Fibroblast of peridontal ligament (primary cell): ENCODE results near the gene CHI3L2.

Experiments
- DNase-seq: peaks from one replicate; pipeline ENCODE4 v3.0.0-alpha.2; 2010; ENCODE audit errors: extremely low read depth

Gene CHI3L2

GRCh38 chr1:111227434-111227833, at the start of gene CHI3L2:
TSS of gene CHI3L2 (plus strand) at chr1:111227713. CDS start at chr1:111227730, 17 bp downstream.
- peak; percentile 65 for DNase-seq

GRCh38 chr1:111179968-111180533, 47.5 kb upstream of the CHI3L2 start:
- no peak for DNase-seq

DNA sequence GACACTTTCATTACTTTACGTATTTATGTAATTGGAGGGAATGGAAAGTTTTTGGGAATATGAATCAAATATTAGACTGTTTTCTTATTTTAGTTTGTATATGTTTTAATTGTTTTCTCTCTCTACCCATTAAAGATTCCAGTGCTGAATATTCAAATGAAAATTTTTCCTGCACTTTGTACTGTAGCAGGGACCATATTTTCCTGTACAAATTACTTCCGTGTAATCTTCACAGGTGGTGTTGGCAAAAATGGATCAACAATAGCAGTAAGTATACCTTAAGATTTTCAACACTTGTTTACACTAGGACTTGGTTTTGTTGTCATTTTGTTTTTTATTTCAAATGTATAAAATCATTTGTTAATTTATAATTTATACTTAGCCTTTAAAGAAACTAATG, 45.5 kb upstream of the CHI3L2 start:
- DNase-seq, result no peak

GRCh38 chr1:111183308-111184069, 44.0 kb upstream of the CHI3L2 start:
- DNase-seq, result no peak

DNA sequence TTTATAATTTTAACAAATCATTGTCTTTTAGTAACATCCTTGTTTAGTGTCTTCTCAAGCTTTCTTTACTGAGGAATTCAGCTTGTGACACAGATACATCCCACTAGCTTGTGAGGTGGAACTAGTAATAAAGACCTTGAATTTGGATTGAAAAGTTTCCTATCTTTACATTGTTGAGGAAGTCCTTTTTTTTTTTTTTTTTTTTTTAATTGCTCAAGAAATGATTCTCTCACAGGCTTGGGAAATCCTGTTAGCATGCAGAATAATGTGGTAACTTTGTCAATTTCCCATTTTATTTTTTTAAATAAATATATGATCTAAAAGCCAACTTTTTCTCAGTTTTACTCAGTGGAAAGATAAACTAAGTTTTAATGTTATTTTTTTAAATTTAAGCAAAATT, 42.9 kb upstream of the CHI3L2 start:
- DNase-seq, result no peak

DNA sequence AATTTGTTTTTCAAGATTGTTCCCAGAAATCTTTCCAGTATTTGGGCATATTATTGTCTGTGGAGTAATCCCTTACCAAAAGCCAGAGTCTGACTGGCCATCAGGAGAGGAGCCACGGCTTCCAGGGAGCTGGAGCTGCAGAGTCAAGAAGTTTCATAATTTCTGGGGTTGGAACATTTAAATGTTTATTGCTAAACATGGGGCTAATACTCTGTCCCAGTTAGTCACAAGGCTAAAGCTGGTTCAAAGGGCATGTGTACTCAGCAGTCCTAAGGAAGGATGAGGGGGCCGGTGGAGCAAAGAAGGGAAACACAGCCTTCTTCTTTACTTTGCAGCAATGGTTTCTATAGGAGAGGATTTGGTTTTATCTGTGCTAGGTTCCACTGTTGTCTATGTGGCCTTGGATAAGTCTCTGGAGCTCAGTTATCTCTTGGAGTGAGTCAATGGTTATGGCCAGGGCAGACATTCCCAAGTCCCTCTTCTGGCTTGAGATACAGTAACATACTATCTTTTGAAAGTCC, 36.5 kb upstream of the CHI3L2 start:
- peak; percentile 65 for DNase-seq

DNA sequence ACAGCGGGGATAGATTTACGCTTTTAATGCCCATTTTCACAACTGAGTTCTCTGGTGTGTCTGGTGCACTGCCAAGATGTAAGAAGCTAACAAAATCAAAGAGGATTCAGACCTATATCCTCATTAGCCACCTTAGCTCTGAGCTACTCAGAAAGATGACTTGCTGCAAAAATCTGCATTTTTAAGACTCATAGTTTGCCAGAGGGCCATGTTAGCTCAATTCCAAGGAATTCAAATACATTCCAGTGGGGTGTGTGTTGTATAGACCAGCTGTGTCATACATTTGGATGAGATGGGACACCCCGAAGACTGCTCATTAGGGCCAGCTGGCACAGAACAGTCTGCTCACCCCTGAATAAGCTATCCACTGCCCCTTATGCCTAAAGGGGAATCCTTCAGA, 36.0 kb upstream of the CHI3L2 start:
- DNase-seq, result peak; percentile 81

DNA sequence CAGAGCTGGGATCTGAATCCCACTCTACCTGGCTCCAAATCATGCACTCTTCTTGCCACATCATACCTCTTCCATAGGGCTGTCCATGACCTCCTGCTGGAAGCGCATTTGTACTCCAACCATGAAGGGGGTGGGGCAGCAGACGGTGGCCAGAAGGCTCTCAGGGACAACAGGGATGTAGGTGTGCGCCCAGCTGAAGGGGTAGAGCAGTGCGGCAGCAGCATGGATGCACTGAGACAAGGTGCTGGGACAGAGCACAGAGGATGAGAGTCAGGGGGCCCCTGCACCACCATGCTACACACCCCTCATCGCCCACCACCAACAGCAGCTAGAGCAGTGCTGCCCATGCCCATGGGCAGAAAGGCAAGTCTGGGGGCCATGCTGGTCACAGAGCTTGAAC, 35.4 kb upstream of the CHI3L2 start:
- DNase-seq, result no peak

DNA sequence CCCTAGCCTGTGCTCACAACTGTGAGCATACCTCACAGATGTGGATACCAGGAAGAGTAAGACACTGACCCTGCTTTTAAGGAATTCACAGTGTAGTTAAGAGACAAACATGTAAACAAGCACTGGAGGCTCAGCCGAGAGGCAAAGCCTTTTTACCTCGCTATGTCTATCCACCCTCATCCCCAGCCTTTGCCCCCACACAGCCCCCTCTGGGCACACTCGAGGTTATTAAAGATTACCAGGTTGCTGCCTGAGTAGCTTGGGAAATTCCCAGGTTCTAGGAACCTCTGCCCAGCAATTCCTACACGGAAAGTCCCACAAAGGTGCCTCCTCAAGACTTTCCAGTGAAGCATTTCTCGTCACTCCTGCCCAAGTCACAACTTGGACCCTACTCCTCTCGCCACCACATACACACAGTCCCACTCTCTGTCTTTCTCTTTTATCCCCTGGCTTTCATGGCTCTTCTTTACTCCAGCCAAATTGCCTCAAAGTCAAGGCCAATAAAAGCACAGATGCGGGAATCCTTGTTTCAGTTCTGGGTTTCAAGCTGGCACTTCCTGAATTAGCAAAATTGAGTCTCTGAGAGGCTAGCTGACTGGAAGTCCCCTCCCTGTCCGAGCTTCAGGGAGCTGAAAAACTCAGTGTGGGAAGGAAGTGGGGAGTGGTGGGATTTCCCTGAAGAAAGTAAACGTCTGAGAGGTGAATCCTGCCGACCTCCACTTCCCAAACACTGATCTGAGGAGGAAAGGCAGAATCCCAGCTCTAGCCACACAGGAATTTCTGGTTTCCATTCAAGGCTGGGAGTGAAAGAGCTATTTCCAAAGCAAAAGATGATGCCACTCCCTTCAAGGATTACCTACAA, 34.6 kb upstream of the CHI3L2 start:
- DNase-seq, result peak; percentile 26

DNA sequence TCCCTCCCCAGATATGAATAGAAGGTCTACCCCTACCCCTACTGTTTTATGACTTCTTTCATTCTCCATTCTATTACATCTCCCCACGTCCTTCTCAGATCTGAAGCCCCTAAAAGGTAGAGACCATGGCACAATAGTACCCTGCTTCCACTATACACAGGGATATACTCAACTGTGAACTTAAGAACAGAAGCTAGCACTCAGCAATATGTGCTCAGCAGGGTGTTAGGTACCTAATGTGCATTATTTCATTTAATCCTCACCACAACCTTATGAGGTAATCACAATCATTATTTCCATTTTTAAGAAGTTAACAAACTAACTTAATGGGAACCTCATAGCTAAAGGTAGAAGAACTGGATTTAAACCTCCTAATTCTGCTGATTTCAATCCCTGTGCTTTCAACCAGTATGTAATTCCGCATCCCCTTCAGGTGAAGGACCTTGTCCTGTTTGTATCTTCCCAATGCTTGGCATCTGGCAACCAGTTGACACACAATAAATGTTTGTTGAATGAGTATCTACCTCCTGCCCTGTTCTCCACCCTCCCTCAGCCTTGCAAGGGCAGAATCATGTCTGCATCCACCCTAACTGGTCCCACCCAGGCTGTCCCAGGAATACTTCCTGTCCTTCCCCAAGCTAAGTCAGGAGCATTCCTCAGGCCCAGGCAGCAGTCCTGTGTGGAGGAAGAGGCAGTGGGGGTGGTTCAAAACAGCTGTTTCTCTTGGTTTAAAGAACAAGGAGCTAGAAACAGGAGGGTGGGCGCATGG, 33.6 kb upstream of the CHI3L2 start:
- no peak for DNase-seq

DNA sequence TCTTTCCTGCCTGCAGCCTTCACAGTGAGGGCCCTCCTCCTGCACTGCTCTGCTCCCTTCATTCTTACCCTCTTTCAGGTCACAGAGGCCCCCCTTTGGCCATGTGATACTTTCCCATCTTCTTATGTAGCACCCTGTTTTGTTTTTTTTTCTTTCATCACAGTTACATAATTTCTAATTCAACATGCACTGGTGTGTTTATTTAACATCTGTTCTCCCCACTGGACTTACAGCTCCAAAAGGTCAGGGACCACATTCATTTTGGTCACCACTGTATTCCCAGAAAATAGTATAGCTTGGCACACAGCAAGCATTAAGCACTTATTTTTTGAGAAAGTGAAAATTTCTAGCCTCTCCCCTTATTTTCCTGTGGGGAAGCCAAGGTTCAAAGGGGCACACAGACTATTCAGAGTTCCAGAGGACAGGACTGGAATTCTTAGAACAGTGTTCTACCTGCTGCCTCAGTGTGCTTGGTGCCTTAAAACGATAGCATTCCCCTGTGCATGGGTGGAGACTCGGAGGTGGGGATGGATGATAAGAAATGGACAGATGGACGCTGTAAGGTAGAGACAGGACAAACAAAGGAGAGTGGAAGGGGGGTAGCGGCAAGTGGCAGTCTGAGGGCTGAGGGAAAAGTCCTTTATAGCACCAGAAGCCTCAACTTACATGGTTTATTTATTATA, 32.4 kb upstream of the CHI3L2 start:
- DNase-seq, result no peak

DNA sequence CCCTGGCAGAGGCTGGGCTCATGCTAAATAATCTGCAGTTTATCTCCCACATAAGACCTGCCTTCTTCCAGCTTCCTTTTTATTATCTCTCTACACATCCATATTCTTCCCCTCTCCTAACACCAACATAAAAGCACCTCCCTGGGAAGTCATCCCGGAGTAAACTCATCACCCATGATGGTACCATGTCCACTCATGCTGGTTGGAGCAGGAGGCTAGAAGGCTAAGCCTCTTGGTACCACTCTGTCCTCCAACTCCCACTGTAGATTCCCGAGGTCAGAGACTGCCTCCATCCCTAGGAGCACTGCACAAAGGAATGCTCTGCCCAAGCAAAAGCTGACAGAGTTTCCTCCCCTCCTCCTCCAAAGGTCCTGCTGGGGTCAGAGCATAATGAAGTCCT, 31.3 kb upstream of the CHI3L2 start:
- no peak for DNase-seq

DNA sequence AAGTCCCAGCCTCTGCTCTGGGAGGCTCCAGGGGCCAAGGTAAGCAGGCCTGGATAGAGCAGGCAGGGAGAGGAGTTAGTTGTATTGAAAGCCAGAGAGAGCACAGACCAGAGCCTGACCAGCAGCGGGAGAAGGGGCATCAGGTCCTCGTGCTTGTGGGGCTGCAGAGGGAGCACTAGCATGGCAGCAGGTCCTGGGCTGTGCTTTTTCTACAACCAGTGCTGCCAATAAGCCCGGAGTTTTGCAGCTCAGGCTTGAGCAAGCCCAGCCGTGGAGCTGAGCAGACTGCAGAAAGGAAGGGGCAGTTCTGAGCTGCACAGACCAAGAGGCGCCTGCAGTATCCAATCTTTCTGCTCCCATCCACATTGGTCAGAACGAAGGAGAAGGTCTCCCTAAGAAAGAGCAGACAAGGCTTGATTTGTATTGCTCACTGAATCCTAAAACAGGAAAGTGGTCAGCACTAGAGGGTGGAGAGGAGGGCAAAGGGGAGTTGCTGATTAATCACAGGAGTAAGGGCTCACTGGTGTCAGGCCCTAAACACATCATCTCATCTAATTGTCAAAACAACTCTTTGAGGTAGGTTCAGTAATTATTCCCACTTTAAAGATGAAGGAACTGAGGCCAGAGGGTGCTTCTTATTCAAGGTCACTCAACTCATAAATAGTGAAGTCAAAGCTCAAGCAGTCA, 29.8 kb upstream of the CHI3L2 start:
- no peak for DNase-seq

DNA sequence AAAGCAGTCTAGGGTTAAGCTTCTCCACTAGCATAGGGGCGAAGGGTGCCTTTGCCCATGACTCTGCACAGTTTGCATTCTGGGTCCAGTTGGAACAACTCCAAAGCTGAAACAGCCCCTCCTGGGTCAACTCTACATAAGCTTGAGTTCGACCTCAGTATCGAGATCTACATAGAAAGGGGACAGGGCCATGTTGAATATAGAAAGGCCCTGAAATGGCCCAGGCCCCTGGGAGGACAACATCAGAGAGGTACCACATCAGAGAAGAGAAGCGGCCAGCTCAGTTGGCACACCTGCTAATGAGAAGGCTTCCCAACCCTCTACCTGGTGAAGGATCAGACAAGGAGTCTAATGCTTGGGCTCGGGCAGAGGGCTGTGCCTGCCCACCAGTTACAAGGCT, 28.7 kb upstream of the CHI3L2 start:
- no peak for DNase-seq

DNA sequence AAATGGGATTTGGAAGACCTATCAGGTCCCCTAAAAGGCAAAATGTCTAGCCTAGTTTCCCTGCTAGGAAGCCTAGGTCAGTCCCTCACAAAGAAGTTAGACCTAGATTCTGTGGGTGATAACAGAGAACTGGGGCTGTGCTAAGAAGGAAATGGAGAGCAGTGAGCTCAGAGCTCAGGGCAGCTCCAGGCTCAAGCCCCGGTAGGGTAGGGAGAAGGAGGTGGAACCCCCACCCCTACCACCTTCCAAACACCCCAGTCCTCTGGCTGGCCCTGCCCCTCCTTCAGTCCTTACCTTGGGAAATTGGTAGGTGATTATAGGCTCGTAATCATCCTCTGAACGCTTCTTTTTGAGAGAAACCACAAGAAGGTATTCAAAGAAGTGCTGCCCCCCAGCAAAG, 28.2 kb upstream of the CHI3L2 start:
- DNase-seq, result no peak

GRCh38 chr1:111199881-111200801, 27.4 kb upstream of the CHI3L2 start, which contains the start of gene DENND2D:
TSS of gene DENND2D (minus strand) at chr1:111200646. CDS start at chr1:111200459, 187 bp downstream.
- no peak for DNase-seq

- DNase-seq, result no peak
Observed at GRCh38 chr1:111200802-111201161, 26.7 kb upstream of the CHI3L2 start.

DNA sequence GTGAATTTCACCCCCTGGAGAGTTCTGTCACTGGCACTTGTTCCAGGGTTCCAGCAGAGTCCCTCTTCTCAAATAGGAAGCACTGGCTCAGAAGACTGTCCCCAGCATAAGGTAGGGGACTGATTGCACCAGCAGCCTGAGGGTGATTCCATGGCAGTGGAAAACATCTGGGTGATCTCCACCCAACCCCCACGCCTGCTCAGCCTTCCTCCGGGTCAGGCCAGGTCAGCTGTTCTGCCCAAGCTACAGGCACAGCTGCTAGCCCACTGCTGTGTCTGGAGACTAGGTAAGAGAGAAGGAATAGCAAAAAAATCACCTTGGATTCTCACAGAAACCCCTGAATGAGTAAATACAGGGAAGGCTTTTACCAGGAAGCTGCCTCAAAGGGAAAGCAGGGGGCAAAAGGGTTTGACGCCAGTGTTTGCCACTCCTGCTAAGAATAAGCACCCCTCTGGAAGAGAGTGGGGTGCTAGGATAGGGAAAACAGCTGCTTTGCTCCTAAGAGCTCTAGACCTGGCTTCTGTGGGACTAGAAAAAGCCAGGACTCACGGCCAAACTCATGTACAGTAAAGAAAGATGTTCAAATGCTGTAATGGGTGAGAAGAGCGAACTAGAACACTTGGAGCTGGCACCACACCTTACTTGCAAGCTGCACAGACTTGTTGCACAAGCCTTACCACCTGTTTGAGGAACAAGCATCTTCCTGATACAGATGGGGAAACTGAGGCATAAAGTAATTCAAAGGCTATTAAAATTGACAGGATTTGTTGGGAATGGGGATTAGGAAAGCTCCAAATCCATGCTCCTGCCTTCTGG, 26.0 kb upstream of the CHI3L2 start:
- DNase-seq, result no peak

DNA sequence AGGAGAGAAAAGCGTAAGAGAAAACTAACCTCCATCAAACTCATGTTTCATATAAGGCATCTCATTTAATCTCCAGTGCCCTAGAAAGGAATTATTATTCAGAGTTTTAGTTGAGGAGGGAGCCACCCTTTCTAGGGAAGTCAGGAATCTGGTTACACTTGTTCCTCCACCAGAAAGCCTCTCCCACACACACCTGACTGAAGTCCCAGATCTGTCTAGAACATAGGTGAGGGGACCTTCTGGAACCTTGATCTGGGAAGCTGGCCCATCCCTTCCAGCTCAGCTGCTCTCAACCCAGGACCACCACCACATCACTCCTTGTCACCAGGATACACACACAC, 25.2 kb upstream of the CHI3L2 start:
- no peak for DNase-seq
